ENCODE measurements around the gene UMODL1.

GRCh38 chr21:42081931-42082381 lies 10.8 kb downstream of the UMODL1 start:
- TF ChIP-seq ZNF311 (tag by site-specific recombination; IDR thresholded peaks at IDR 0.05; ENCODE audit: borderline replicate concordance) (no peak), CTCF (tag by site-specific recombination; IDR thresholded peaks at IDR 0.05) (no peak), ZNF133 (tag by site-specific recombination; IDR thresholded peaks at IDR 0.05) (no peak), ZBTB48 (tag by site-specific recombination; IDR thresholded peaks at IDR 0.05) (no peak)
- TF ChIP-seq, protein P1, sequence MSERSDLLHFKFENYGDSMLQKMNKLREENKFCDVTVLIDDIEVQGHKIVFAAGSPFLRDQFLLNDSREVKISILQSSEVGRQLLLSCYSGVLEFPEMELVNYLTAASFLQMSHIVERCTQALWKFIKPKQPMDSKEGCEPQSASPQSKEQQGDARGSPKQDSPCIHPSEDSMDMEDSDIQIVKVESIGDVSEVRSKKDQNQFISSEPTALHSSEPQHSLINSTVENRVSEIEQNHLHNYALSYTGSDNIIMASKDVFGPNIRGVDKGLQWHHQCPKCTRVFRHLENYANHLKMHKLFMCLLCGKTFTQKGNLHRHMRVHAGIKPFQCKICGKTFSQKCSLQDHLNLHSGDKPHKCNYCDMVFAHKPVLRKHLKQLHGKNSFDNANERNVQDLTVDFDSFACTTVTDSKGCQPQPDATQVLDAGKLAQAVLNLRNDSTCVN (tag by site-specific recombination; optimal IDR thresholded peaks at IDR 0.05): no peak

Data from HEK293 (cell line).